ENCODE data around the gene ATP2A3. TPM values are rescaled to one million over a fixed set of nuclear protein-coding genes. Genes with fewer than 3 reads are reported as not detected.

The ATP2A3 gene
- polyA plus RNA-seq, 1 donor, result 2.9 TPM

GRCh38 chr17:3973495-3974137 is 9.4 kb upstream of the ATP2A3 start:
- DNase-seq, result no peak

GRCh38 chr17:3972931-3973330 is 8.7 kb upstream of the ATP2A3 start:
- DNase-seq, result no peak

GRCh38 chr17:3972281-3972731 is 8.1 kb upstream of the ATP2A3 start:
- no peak for DNase-seq

- no peak for DNase-seq
Measured at GRCh38 chr17:3970668-3971067, 6.4 kb upstream of the ATP2A3 start.

- no peak for DNase-seq
Measured at GRCh38 chr17:3969963-3970362, 5.7 kb upstream of the ATP2A3 start.

GRCh38 chr17:3968886-3969524 is 4.8 kb upstream of the ATP2A3 start:
- DNase-seq, result no peak

GRCh38 chr17:3968015-3968414 is 3.8 kb upstream of the ATP2A3 start:
- DNase-seq, result no peak

- no peak for DNase-seq
Measured at GRCh38 chr17:3966720-3967363, 2.6 kb upstream of the ATP2A3 start.

- no peak for DNase-seq
Measured at GRCh38 chr17:3965118-3965800, 1.0 kb upstream of the ATP2A3 start.

- DNase-seq, result no peak
Measured at GRCh38 chr17:3963237-3964201, 718 bp downstream of the ATP2A3 start.

GRCh38 chr17:3962965-3963236 is 1.3 kb downstream of the ATP2A3 start:
- no peak for DNase-seq

GRCh38 chr17:3962217-3962964 is 1.8 kb downstream of the ATP2A3 start:
- no peak for DNase-seq

GRCh38 chr17:3961564-3962047 is 2.6 kb downstream of the ATP2A3 start:
- no peak for DNase-seq

GRCh38 chr17:3960764-3961163 is 3.5 kb downstream of the ATP2A3 start:
- DNase-seq, result no peak

- DNase-seq, result no peak
Measured at GRCh38 chr17:3959921-3960601, 4.2 kb downstream of the ATP2A3 start.

GRCh38 chr17:3959295-3959899 is 4.8 kb downstream of the ATP2A3 start:
- DNase-seq, result no peak

GRCh38 chr17:3957735-3958599 is 6.3 kb downstream of the ATP2A3 start:
- no peak for DNase-seq

- no peak for DNase-seq
Measured at GRCh38 chr17:3956983-3957382, 7.3 kb downstream of the ATP2A3 start.
